GM06990 (cell line): ENCODE measurements around the gene FBXO11.

Experiments
- DNase-seq: peaks from one replicate; pipeline ENCODE4 v3.0.0-alpha.2; 2011; ENCODE audit not compliant: insufficient read length; ENCODE audit errors: extremely low read depth
- H3K27me3 ChIP-seq: replicated peaks from 2 replicates; pipeline ENCODE4 v1.6.0; 2011; ENCODE audit warnings: low read length; ENCODE audit not compliant: control insufficient read depth, insufficient read depth
- H3K36me3 ChIP-seq: 2 replicates; pipeline ENCODE4 v1.5.1; 2011; ENCODE audit warnings: low read length; ENCODE audit not compliant: control insufficient read depth, insufficient read depth
- H3K4me3 ChIP-seq: replicated peaks from 2 replicates; pipeline ENCODE4 v1.5.1; 2011; ENCODE audit warnings: low read depth, mild to moderate bottlenecking, control low read depth, low read length
- TF ChIP-seq, protein P1 (sequence below): IDR thresholded peaks from 2 replicates; pipeline ENCODE4 v1.5.1; 2011; ENCODE audit warnings: low read length, control low read depth, mild to moderate bottlenecking, inconsistent platforms; ENCODE audit not compliant: insufficient read depth, poor library complexity, severe bottlenecking

Gene FBXO11

DNA sequence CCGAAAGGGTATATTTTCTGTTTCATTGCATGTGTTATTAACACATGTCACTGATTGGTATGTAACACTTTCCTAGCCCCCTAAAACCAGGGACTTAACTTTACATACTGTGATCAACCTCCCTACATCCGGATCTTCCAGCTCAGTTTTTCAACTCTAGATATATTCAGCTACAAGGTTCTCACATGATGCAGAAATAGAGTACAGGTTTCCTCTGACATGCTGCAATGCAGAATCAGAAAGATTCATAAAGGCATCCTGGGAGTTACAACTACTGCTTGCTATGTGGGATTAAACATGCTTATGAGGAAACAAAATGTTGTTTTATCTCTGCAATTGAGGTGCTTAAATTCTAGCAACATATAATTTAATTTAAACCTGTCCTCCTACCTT, 14.0 kb downstream of the FBXO11 start:
- TF ChIP-seq, protein P1, sequence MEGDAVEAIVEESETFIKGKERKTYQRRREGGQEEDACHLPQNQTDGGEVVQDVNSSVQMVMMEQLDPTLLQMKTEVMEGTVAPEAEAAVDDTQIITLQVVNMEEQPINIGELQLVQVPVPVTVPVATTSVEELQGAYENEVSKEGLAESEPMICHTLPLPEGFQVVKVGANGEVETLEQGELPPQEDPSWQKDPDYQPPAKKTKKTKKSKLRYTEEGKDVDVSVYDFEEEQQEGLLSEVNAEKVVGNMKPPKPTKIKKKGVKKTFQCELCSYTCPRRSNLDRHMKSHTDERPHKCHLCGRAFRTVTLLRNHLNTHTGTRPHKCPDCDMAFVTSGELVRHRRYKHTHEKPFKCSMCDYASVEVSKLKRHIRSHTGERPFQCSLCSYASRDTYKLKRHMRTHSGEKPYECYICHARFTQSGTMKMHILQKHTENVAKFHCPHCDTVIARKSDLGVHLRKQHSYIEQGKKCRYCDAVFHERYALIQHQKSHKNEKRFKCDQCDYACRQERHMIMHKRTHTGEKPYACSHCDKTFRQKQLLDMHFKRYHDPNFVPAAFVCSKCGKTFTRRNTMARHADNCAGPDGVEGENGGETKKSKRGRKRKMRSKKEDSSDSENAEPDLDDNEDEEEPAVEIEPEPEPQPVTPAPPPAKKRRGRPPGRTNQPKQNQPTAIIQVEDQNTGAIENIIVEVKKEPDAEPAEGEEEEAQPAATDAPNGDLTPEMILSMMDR = no peak
- DNase-seq = no peak
- peaks cover 1% of the 10 kb centered on the region; the same call in 1 of the 2 replicates for H3K36me3 ChIP-seq
- H3K4me3 ChIP-seq = no peak overlapping the region
- H3K27me3 ChIP-seq = no peaks in the 10 kb centered on the region

DNA sequence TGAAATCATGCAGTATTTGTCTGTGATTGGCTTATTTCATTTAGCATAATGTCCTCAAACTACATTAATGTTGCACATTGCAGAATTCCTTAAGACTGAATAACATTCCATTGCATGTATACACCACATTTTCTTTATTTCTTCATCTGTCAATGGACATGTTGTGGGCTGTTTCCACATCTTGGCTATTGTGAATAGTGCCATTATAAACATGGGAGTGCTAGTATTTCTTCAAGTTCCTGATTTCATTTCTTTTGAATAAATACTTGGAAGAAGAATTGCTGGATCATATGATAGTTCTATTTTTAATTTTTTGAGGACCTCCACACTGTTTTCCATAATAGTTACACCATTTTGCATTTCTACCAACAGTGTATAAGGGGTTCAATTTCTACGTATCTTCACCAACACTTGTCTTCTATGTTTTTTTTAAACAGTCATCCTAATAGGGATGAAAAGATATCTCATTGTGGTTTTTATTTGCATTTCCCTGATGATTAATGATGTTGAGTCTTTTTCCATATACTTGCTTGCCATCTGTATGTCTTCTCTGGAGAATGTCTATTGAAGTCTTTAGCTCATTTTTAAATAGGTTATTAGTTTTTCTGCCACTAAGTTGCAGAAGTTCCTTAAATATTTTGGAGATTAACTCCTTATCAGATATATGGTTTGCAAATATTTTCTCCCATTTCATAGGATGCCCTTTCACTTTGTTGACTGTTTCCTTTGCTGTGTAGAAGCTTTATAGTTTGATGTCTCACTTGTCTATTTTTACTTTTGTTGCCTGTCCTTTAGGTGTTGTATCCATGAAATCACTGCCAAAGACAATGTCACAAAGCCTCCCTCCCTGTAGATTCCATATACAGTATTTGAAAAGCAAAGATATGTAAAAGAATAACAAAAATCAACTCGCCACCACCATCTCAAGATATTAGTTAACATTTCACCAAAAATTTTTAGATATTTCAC, 14.6 kb downstream of the FBXO11 start:
- Histone ChIP-seq H3K4me3 (no peak overlapping the region), H3K36me3 (peaks cover 1% of the 10 kb centered on the region; the same call in 1 of the 2 replicates), H3K27me3 (no peaks in the 10 kb centered on the region)
- TF ChIP-seq, protein P1 = no peak
- DNase-seq = no peak

DNA sequence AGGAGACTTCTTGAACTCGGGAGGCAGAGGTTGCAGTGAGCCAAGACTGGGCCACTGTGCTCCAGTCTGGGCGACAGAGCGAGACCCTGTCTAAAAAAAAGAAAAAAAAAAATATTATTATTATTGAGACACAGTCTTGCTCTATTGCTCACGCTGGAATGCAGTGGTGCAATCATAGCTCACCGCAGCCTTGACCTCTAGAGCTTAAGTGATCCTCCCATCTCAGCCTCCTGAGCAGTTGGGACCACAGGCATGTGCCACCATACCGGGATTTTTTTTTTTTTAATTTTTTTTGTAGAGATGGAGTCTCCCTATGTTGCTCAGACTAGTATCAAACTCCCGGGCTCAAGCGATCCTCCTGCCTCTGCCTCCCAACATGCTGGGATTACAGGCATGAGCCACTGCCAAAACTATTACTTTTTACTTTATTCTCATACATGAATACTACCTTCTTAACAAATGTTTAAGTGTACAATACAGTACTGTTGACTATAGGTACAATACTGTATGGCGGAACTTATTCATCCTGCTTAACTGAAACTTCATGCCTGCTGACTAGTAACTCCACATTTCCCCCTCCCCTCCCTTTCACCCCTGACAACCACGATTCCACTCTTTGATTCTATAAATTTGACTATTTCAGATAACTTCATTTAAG, 15.5 kb downstream of the FBXO11 start:
- Histone ChIP-seq H3K36me3 (peaks cover 1% of the 10 kb centered on the region; the same call in 1 of the 2 replicates), H3K27me3 (no peaks in the 10 kb centered on the region)

DNA sequence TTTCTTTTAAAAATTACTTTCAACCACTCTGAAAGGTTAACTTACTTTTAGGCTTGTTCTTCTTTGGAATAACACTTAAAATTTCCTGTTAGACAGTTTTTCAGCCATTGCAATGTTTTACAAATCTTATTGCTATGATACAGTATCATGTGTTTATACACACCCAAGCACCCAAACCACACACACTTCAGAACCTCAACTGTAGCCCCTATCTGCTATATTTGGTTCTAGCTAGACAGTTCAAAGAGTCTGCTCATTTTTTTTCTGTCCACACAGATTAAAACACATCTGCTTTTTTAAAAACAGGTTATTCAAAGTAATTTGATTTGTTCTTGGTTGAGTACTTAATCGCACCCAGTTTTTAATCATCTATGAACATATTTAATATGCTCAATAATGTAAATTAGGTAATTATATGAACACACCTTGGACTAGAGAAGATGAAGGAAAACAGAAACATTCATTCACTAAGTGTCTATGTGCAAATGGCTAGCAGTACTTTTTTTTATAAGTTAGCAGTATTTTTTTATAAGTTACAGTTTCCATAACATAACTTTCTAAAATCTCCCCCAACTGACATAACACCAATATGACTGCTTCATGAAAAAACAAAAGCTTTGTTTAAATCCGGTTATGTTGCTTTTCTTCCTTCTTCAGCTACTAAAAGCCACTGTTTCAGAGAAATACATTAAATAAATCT, 17.6 kb downstream of the FBXO11 start:
- H3K27me3 ChIP-seq = no peaks in the 10 kb centered on the region
- TF ChIP-seq, protein P1 = no peak
- no peak overlapping the region for H3K4me3 ChIP-seq
- no peak for DNase-seq
- peaks cover 1% of the 10 kb centered on the region; the same call in 1 of the 2 replicates for H3K36me3 ChIP-seq

More for the DNA sequence above, 15.5 kb downstream of the FBXO11 start:
- no peak for DNase-seq
- H3K4me3 ChIP-seq = no peak overlapping the region
- TF ChIP-seq, protein P1 = no peak

DNA sequence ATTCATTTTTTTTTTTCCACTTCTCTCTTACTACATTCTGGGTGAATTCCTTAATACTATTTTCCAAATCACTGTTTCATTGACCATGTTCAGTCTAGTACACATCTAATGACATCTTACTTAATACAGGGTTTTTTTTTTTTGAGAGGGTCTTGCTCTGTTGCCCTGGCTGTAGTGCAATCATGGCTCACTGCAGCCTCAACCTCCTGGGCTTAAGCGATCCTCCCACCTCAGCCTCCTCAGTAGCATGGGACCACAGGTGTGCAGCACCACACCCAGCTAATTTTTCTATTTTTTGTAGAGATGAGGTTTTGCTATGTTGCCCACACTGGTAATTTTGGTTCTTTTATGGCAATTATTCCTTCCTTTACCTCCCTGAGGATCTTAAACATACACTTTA, 29.4 kb downstream of the FBXO11 start:
- H3K4me3 ChIP-seq = no peak overlapping the region
- H3K36me3 ChIP-seq = peaks cover 5% of the 10 kb centered on the region; the same call in 1 of the 2 replicates
- no peak for DNase-seq
- H3K27me3 ChIP-seq = no peaks in the 10 kb centered on the region
- TF ChIP-seq, protein P1 = no peak
